ENCODE results near the gene CCDC88B. TPM values are rescaled to one million over a fixed set of nuclear protein-coding genes. Genes with fewer than 3 reads are reported as not detected.
A peak's percentile ranks its signal among the peaks of the same experiment; 100 is the strongest.

CCDC88B gene
- total and polyA plus RNA-seq, 9 of the 15 experiments (the other 6 are each of a cell fraction or from before 2014, with no cell fraction given): 0.13 to 18.1 (median 7.9) TPM

- TF ChIP-seq, protein P1, sequence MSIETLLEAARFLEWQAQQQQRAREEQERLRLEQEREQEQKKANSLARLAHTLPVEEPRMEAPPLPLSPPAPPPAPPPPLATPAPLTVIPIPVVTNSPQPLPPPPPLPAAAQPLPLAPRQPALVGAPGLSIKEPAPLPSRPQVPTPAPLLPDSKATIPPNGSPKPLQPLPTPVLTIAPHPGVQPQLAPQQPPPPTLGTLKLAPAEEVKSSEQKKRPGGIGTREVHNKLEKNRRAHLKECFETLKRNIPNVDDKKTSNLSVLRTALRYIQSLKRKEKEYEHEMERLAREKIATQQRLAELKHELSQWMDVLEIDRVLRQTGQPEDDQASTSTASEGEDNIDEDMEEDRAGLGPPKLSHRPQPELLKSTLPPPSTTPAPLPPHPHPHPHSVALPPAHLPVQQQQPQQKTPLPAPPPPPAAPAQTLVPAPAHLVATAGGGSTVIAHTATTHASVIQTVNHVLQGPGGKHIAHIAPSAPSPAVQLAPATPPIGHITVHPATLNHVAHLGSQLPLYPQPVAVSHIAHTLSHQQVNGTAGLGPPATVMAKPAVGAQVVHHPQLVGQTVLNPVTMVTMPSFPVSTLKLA (conservative IDR thresholded peaks at IDR 0.05): peak; percentile 75 to 83
- peak; percentile 70 for TF ChIP-seq NCOR1 (IDR thresholded peaks at IDR 0.05)
- 0 out of 2 replicates have a peak, but pooled peaks have one; percentile 35 for TF ChIP-seq MTA2 (IDR thresholded peaks at IDR 0.05; ENCODE audit: low read depth)
- no peak for TF ChIP-seq GTF2F1 (IDR thresholded peaks at IDR 0.05; ENCODE audit: low read depth, low read length)
- TF ChIP-seq BCOR (IDR thresholded peaks at IDR 0.05): peak; percentile 51; the same call in 1 of the 2 replicates
- TF ChIP-seq CHD2 (IDR thresholded peaks at IDR 0.05; ENCODE audit: low read depth, low read length): no peak
- TF ChIP-seq, protein P2, sequence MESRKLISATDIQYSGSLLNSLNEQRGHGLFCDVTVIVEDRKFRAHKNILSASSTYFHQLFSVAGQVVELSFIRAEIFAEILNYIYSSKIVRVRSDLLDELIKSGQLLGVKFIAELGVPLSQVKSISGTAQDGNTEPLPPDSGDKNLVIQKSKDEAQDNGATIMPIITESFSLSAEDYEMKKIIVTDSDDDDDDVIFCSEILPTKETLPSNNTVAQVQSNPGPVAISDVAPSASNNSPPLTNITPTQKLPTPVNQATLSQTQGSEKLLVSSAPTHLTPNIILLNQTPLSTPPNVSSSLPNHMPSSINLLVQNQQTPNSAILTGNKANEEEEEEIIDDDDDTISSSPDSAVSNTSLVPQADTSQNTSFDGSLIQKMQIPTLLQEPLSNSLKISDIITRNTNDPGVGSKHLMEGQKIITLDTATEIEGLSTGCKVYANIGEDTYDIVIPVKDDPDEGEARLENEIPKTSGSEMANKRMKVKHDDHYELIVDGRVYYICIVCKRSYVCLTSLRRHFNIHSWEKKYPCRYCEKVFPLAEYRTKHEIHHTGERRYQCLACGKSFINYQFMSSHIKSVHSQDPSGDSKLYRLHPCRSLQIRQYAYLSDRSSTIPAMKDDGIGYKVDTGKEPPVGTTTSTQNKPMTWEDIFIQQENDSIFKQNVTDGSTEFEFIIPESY (CRISPR knock-in tag; IDR thresholded peaks at IDR 0.05): peak; percentile 93
Observed at GRCh38 chr11:64333556-64333955, 6.4 kb upstream of the CCDC88B start (continued).
